ENCODE measurements around the gene COL5A1.

COL5A1 gene

GRCh38 chr9:134669399-134669955 lies 27.9 kb downstream of the COL5A1 start:
- Histone ChIP-seq H3K4me1 (ENCODE audit: low read length) (no peaks in the 10 kb centered on the region), H3K4me2 (ENCODE audit: low read length) (no peak overlapping the region), H3K27ac (ENCODE audit: low read length) (no peak overlapping the region), H4K20me1 (ENCODE audit: insufficient read depth, low read length) (no peaks in the 10 kb centered on the region), H3K9me3 (ENCODE audit: insufficient read depth, low read length) (no peaks in the 10 kb centered on the region), H2AFZ (ENCODE audit: low read depth, low read length) (no peak overlapping the region), H3K79me2 (ENCODE audit: low read length) (no peaks in the 10 kb centered on the region), H3K4me3 (ENCODE audit: low read length) (no peak overlapping the region), H3K9ac (ENCODE audit: low read length) (no peak overlapping the region), H3K36me3 (replicated peaks; ENCODE audit: low read depth, low read length) (no peaks in the 10 kb centered on the region), H3K27me3 (ENCODE audit: low read depth, low read length) (peaks cover 10% of the 10 kb centered on the region; the same call in 1 of the 2 replicates)
- TF ChIP-seq, protein P1, sequence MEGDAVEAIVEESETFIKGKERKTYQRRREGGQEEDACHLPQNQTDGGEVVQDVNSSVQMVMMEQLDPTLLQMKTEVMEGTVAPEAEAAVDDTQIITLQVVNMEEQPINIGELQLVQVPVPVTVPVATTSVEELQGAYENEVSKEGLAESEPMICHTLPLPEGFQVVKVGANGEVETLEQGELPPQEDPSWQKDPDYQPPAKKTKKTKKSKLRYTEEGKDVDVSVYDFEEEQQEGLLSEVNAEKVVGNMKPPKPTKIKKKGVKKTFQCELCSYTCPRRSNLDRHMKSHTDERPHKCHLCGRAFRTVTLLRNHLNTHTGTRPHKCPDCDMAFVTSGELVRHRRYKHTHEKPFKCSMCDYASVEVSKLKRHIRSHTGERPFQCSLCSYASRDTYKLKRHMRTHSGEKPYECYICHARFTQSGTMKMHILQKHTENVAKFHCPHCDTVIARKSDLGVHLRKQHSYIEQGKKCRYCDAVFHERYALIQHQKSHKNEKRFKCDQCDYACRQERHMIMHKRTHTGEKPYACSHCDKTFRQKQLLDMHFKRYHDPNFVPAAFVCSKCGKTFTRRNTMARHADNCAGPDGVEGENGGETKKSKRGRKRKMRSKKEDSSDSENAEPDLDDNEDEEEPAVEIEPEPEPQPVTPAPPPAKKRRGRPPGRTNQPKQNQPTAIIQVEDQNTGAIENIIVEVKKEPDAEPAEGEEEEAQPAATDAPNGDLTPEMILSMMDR (IDR thresholded peaks at IDR 0.05; ENCODE audit: low read depth, low read length): no peak
- TF ChIP-seq EZH2phosphoT487 (IDR thresholded peaks at IDR 0.05; ENCODE audit: low read depth): no peak

DNA sequence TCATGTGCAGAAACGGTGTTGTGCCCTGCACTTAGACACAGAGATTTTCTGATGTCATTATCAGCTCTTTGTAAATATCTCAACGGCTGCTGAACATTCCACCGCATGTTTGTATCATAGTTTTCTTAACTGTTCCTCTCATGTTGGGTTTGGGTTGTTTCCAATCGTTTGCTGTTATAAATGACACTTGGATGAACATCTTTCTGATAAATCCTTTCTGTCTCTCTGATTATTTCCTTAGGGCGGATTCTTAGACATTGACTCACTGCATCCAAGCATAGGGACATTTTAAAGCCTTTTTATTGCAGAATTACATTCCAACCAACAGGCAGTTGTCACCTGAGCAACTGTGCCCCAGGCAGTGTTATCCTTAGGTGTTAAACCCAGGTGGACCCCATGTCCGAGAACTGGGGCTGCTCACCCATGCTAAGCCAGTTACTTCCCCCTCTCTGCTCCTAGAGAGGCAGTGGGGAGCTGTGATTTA lies 28.5 kb downstream of the COL5A1 start:
- Histone ChIP-seq H3K27ac (ENCODE audit: low read length) (no peak overlapping the region), H2AFZ (ENCODE audit: low read depth, low read length) (no peak overlapping the region), H3K4me3 (ENCODE audit: low read length) (no peak overlapping the region), H3K36me3 (replicated peaks; ENCODE audit: low read depth, low read length) (no peaks in the 10 kb centered on the region), H3K9ac (ENCODE audit: low read length) (no peak overlapping the region), H3K79me2 (ENCODE audit: low read length) (no peaks in the 10 kb centered on the region), H3K27me3 (ENCODE audit: low read depth, low read length) (peaks cover 10% of the 10 kb centered on the region; the same call in 1 of the 2 replicates), H3K4me1 (ENCODE audit: low read length) (no peaks in the 10 kb centered on the region), H3K9me3 (ENCODE audit: insufficient read depth, low read length) (no peaks in the 10 kb centered on the region), H3K4me2 (ENCODE audit: low read length) (no peak overlapping the region), H4K20me1 (ENCODE audit: insufficient read depth, low read length) (no peaks in the 10 kb centered on the region)
- no peak for TF ChIP-seq EZH2phosphoT487 (IDR thresholded peaks at IDR 0.05; ENCODE audit: low read depth)
- TF ChIP-seq, protein P1 (IDR thresholded peaks at IDR 0.05; ENCODE audit: low read depth, low read length): no peak

GRCh38 chr9:134670851-134671281 lies 29.3 kb downstream of the COL5A1 start:
- Histone ChIP-seq H2AFZ (ENCODE audit: low read depth, low read length) (no peak overlapping the region), H3K27ac (ENCODE audit: low read length) (no peak overlapping the region), H3K4me2 (ENCODE audit: low read length) (no peak overlapping the region), H3K36me3 (replicated peaks; ENCODE audit: low read depth, low read length) (no peaks in the 10 kb centered on the region), H3K4me3 (ENCODE audit: low read length) (no peak overlapping the region), H4K20me1 (ENCODE audit: insufficient read depth, low read length) (no peaks in the 10 kb centered on the region), H3K79me2 (ENCODE audit: low read length) (no peaks in the 10 kb centered on the region), H3K4me1 (ENCODE audit: low read length) (no peaks in the 10 kb centered on the region), H3K9me3 (ENCODE audit: insufficient read depth, low read length) (no peaks in the 10 kb centered on the region), H3K9ac (ENCODE audit: low read length) (no peak overlapping the region), H3K27me3 (ENCODE audit: low read depth, low read length) (peaks cover 15% of the 10 kb centered on the region; the same call in 1 of the 2 replicates)
- TF ChIP-seq EZH2phosphoT487 (IDR thresholded peaks at IDR 0.05; ENCODE audit: low read depth): no peak
- TF ChIP-seq, protein P1 (IDR thresholded peaks at IDR 0.05; ENCODE audit: low read depth, low read length): no peak

DNA sequence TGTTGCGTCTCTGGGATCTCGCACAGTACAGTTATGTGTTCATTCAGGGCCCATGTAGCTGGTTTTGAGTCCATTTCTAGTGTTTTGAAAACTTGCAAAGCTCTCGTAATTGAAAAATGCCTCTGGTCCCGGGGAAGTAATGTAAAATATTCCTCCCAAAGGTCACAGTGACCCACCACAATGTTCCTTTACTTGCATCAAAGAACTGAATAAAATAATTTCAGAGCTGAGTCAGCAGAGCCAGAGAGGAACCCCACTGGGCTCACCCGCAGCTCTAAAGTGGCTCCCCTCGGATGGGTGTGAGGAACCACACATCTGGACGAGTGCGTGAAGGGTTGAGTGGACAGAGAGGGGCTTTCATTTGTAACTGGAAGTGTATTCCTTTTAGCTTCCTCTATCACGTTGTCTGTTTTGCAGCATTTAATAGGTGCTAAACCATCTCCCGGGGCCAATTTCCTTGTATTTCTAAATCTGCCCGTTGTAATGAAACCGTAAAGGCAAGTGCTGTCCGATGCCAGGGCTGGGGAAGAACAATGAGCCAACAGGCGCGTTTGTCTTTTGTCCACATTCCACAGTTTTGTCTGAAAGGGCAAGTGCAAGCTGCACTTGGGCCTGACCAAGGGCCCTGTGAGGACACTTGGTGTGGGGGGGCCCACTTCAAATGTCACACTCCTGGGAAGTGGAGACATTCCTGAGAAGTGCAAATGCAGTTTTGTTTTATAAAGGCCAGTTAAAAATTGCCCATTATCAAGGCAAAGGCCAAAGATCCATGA lies 29.9 kb downstream of the COL5A1 start:
- H3K4me1 ChIP-seq (ENCODE audit: low read length): no peaks in the 10 kb centered on the region
- no peak overlapping the region for H3K9ac ChIP-seq (ENCODE audit: low read length)
- no peaks in the 10 kb centered on the region for H3K79me2 ChIP-seq (ENCODE audit: low read length)
- H3K27me3 ChIP-seq (ENCODE audit: low read depth, low read length): peaks cover 19% of the 10 kb centered on the region; the same call in 1 of the 2 replicates
- H3K4me2 ChIP-seq (ENCODE audit: low read length): no peak overlapping the region
- H4K20me1 ChIP-seq (ENCODE audit: insufficient read depth, low read length): no peaks in the 10 kb centered on the region
- H2AFZ ChIP-seq (ENCODE audit: low read depth, low read length): no peak overlapping the region
- no peak overlapping the region for H3K27ac ChIP-seq (ENCODE audit: low read length)
- TF ChIP-seq, protein P1 (IDR thresholded peaks at IDR 0.05; ENCODE audit: low read depth, low read length): no peak
- TF ChIP-seq EZH2phosphoT487 (IDR thresholded peaks at IDR 0.05; ENCODE audit: low read depth): no peak
- H3K36me3 ChIP-seq (replicated peaks; ENCODE audit: low read depth, low read length): no peaks in the 10 kb centered on the region
- no peak overlapping the region for H3K4me3 ChIP-seq (ENCODE audit: low read length)
- H3K9me3 ChIP-seq (ENCODE audit: insufficient read depth, low read length): no peaks in the 10 kb centered on the region
